ENCODE results near the gene SPRR2D. TPM values are rescaled to one million over a fixed set of nuclear protein-coding genes. Genes with fewer than 3 reads are reported as not detected.

SPRR2D gene
- total and polyA plus RNA-seq, 2 experiments from 2014 or later, result not detected

DNA sequence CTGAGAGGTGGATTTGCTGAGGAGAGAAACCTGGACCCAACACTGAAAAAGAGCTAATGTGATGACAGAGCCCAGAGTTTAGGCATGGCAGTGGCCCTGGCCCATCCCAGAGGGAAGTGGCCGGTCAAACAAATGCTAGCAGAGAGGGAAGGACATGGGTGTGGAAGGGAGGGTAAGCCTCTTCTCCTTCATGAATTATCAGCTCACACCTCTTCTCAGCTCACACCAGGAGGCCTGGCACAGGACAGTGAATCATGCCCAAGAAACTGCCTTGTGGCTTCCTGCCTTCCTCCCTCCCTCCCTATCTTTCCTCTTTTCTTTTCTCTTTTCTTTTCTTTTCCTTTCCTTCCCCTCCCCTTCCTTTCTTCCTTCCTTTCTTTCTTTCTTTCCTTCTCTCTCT lies 40.6 kb downstream of the SPRR2D start:
- Histone ChIP-seq H4K20me1 (replicated peaks; ENCODE audit: insufficient read depth) (no peaks in the 10 kb centered on the region), H3F3A (replicated peaks; ENCODE audit: low read depth) (no peaks in the 10 kb centered on the region), H3K9me2 (ENCODE audit: insufficient read depth) (no peaks in the 10 kb centered on the region), H3K27me3 (ENCODE audit: insufficient read depth) (no peaks in the 10 kb centered on the region), H2AFZ (no peak overlapping the region), H3K36me3 (ENCODE audit: insufficient read depth) (no peaks in the 10 kb centered on the region), H3K4me3 (no peak overlapping the region), H3K4me1 (ENCODE audit: insufficient read depth) (no peaks in the 10 kb centered on the region; the same call in 1 of the 2 replicates), H3K79me2 (replicated peaks; ENCODE audit: insufficient read depth) (no peaks in the 10 kb centered on the region), H3K4me2 (no peak overlapping the region), H3K27ac (ENCODE audit: low read depth) (no peak overlapping the region)
- Mint-ChIP-seq H3K4me1 (peaks cover 11% of the 10 kb centered on the region; the same call in 2 of the 3 replicates), H3K9me3 (peaks cover 4% of the 10 kb centered on the region; the same call in 2 of the 3 replicates), H3K4me3 (no peak overlapping the region), H3K36me3 (ENCODE audit: low read depth) (no peaks in the 10 kb centered on the region; the same call in 2 of the 3 replicates), H3K27me3 (ENCODE audit: insufficient read depth, low read depth, poor library complexity) (peaks cover 2% of the 10 kb centered on the region), H3K27ac (no peak overlapping the region)
- no peak for DNase-seq (ENCODE audit: low spot score)
- ATAC-seq, result no peak
- TF ChIP-seq EZH2 (IDR thresholded peaks at IDR 0.05; ENCODE audit: low read depth, unreplicated experiment) (no peak), JUNB (IDR thresholded peaks at IDR 0.05; ENCODE audit: unreplicated experiment) (no peak), CREB1 (CRISPR knock-in tag; IDR thresholded peaks at IDR 0.05; ENCODE audit: low read depth) (no peak), POLR2AphosphoS5 (IDR thresholded peaks at IDR 0.05; ENCODE audit: low read depth) (no peak), NANOG (IDR thresholded peaks at IDR 0.05; ENCODE audit: borderline replicate concordance) (no peak), ZNF331 (CRISPR knock-in tag; IDR thresholded peaks at IDR 0.05; ENCODE audit: low read depth) (no peak), EZH2phosphoT487 (IDR thresholded peaks at IDR 0.05; ENCODE audit: unreplicated experiment) (no peak), ZNF114 (CRISPR knock-in tag; IDR thresholded peaks at IDR 0.05) (no peak), STAT1 (IDR thresholded peaks at IDR 0.05; ENCODE audit: unreplicated experiment) (no peak)
- TF ChIP-seq, protein P1, sequence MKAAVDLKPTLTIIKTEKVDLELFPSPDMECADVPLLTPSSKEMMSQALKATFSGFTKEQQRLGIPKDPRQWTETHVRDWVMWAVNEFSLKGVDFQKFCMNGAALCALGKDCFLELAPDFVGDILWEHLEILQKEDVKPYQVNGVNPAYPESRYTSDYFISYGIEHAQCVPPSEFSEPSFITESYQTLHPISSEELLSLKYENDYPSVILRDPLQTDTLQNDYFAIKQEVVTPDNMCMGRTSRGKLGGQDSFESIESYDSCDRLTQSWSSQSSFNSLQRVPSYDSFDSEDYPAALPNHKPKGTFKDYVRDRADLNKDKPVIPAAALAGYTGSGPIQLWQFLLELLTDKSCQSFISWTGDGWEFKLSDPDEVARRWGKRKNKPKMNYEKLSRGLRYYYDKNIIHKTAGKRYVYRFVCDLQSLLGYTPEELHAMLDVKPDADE (IDR thresholded peaks at IDR 0.05), result no peak
- TF ChIP-seq, protein P2, sequence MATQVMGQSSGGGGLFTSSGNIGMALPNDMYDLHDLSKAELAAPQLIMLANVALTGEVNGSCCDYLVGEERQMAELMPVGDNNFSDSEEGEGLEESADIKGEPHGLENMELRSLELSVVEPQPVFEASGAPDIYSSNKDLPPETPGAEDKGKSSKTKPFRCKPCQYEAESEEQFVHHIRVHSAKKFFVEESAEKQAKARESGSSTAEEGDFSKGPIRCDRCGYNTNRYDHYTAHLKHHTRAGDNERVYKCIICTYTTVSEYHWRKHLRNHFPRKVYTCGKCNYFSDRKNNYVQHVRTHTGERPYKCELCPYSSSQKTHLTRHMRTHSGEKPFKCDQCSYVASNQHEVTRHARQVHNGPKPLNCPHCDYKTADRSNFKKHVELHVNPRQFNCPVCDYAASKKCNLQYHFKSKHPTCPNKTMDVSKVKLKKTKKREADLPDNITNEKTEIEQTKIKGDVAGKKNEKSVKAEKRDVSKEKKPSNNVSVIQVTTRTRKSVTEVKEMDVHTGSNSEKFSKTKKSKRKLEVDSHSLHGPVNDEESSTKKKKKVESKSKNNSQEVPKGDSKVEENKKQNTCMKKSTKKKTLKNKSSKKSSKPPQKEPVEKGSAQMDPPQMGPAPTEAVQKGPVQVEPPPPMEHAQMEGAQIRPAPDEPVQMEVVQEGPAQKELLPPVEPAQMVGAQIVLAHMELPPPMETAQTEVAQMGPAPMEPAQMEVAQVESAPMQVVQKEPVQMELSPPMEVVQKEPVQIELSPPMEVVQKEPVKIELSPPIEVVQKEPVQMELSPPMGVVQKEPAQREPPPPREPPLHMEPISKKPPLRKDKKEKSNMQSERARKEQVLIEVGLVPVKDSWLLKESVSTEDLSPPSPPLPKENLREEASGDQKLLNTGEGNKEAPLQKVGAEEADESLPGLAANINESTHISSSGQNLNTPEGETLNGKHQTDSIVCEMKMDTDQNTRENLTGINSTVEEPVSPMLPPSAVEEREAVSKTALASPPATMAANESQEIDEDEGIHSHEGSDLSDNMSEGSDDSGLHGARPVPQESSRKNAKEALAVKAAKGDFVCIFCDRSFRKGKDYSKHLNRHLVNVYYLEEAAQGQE (IDR thresholded peaks at IDR 0.05; ENCODE audit: unreplicated experiment), result no peak
- TF ChIP-seq, protein P3, sequence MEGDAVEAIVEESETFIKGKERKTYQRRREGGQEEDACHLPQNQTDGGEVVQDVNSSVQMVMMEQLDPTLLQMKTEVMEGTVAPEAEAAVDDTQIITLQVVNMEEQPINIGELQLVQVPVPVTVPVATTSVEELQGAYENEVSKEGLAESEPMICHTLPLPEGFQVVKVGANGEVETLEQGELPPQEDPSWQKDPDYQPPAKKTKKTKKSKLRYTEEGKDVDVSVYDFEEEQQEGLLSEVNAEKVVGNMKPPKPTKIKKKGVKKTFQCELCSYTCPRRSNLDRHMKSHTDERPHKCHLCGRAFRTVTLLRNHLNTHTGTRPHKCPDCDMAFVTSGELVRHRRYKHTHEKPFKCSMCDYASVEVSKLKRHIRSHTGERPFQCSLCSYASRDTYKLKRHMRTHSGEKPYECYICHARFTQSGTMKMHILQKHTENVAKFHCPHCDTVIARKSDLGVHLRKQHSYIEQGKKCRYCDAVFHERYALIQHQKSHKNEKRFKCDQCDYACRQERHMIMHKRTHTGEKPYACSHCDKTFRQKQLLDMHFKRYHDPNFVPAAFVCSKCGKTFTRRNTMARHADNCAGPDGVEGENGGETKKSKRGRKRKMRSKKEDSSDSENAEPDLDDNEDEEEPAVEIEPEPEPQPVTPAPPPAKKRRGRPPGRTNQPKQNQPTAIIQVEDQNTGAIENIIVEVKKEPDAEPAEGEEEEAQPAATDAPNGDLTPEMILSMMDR (conservative IDR thresholded peaks at IDR 0.05; ENCODE audit: low read depth in 2 of 2), result no peak
